RWPE1 (cell line): Measurements from ENCODE around the gene OR6C4.
"Not testable (repeated sequence)": the region's sequence is repeated elsewhere in the genome, so short reads cannot be mapped to it uniquely, and the experiment has no call there.

Experiments used
- CTCF ChIA-PET: fragments of 350-600 bp; sonication (Branson Sonifier 250); formaldehyde crosslinking; extraction: SDS; loops from one replicate; lab custom pipeline; 2021; lab: Yijun Ruan, JAX
- POLR2A ChIA-PET: fragments of 400-600 bp; formaldehyde crosslinking; extraction: SDS; loops from one replicate; lab custom pipeline; 2020; ENCODE audit warnings: antibody characterized with exemption; ENCODE audit not compliant: low non-redundant PET; lab: Yijun Ruan, JAX
- DNase-seq: peaks from one replicate; pipeline ENCODE4 v3.0.0; 2012; ENCODE audit warnings: low spot score
- H3K27ac ChIP-seq: fragments of 450-650 bp; 2 replicates; pipeline ENCODE4 v1.5.1; 2017
- TF ChIP-seq, protein P1 (sequence below): fragments of 450-650 bp; conservative IDR thresholded peaks from 2 replicates; pipeline ENCODE4 v1.5.1; 2017; ENCODE audit warnings: low read depth, mild to moderate bottlenecking

The OR6C4 gene

DNA sequence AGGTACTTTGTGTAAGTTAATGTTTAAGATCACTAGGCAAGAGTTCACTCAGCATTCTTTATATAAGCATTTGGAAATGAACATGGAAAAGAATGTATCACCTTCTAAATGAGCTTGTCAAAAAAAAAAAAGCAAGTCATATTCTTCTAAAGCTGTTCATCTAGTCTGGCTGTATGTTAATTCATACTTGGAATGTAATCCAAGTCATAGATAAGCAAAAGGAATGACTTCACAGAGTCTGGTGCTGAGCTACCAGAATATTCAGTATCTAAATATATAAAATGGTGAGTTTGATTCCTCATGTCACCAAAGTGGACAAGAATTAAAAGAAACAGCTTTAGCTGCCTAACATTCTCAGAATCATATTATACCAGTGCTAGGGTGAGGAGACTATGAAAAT, 4.9 kb downstream of the OR6C4 start:
- ChIA-PET POLR2A (no interaction called here), CTCF (interaction anchor here (0.5 kb wide), 1 partner anchor 90 kb away, joined by 3 read pairs; no protein-coding TSS in a partner anchor)
- TF ChIP-seq, protein P1, sequence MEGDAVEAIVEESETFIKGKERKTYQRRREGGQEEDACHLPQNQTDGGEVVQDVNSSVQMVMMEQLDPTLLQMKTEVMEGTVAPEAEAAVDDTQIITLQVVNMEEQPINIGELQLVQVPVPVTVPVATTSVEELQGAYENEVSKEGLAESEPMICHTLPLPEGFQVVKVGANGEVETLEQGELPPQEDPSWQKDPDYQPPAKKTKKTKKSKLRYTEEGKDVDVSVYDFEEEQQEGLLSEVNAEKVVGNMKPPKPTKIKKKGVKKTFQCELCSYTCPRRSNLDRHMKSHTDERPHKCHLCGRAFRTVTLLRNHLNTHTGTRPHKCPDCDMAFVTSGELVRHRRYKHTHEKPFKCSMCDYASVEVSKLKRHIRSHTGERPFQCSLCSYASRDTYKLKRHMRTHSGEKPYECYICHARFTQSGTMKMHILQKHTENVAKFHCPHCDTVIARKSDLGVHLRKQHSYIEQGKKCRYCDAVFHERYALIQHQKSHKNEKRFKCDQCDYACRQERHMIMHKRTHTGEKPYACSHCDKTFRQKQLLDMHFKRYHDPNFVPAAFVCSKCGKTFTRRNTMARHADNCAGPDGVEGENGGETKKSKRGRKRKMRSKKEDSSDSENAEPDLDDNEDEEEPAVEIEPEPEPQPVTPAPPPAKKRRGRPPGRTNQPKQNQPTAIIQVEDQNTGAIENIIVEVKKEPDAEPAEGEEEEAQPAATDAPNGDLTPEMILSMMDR, result no peak
- DNase-seq, result no peak
- H3K27ac ChIP-seq, result no peak overlapping the region

DNA sequence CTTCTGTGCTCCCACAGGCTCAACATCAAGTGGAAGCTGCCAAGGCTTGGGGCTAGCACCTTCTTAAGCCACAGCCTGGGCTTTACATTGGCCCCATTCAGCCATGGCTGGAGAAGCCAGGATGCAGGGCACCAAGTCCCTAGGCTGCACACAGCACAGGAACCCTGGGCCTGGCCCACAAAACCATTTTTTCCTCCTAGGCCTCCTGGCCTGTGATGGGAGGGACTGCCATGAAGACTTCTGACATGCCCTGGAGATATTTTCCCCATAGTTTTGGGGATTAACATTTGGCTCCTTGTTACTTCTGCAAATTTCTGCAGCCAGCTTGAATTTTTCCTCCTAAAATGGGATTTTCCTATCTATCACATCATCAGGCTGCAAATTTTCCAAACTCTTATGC, 20.7 kb downstream of the OR6C4 start:
- DNase-seq, POLR2A ChIA-PET, CTCF ChIA-PET, H3K27ac ChIP-seq: not testable (repeated sequence)

DNA sequence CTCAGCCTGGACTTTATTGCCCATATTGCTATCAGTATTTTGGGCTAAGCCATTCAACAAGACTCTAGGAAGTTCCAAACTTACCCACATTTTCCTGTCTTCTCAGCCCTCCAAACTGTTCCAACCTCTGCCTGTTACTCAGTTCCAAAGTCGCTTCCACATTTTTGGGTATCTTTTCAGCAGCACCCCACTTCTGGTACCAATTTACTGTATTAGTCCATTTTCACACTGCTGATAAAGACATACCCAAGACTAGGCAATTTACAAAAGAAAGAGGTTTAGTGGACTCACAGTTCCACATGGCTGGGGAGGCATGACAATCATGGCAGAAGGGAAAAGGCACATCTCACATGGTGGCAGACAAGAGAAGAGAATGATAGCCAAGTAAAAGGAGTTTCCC, 21.3 kb downstream of the OR6C4 start:
- DNase-seq, CTCF ChIA-PET, H3K27ac ChIP-seq, POLR2A ChIA-PET: not testable (repeated sequence)

DNA sequence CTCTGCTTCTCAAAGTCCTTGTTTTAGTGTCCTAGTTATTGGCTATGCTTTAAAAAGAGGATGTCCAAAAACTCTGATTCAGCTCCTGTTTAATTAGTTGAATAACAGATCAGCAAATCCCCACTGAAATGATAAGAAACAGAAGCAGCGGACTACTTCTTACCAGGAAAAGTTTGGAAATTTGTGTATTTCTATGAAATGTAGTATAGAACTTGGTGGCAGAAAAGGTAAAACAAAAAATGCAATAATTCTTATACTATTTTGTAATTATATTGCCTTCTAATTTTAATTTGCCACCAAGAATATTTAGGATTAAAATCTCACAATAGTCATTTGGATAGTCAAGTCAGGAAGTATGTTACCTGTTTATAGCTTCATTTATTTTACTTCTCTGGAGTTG, 22.8 kb downstream of the OR6C4 start, which contains the start of gene OR2AP1:
Gene OR2AP1 (plus strand): TSS at position 301 of the 400 bp plus-strand sequence. CDS start 1,947 bp downstream, outside the sequence.
- CTCF ChIA-PET, result no interaction called here
- POLR2A ChIA-PET, result no interaction called here
- DNase-seq, result no peak
- TF ChIP-seq, protein P1, result no peak
- no peak within 1 kb of the TSS for H3K27ac ChIP-seq

DNA sequence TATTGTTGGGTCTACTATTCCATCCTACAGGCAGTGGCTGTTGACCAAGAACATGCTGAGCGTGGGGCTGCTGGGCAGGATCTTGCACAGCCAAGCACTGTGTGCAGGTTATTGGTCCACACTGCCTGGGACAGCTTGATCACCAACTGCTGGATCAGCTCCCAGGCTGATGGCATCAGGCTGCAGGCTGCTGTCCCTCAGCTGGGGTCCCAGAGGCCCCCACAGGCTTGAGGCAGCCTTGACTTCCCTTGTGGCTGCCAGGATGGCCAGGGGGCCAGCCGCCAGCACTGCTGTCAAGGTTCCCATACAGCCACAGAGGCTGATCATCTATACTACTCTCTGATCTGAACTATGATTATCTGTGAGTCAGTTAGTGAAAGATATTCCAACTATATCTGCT, 32.7 kb downstream of the OR6C4 start:
- TF ChIP-seq, protein P1, result no peak

DNA sequence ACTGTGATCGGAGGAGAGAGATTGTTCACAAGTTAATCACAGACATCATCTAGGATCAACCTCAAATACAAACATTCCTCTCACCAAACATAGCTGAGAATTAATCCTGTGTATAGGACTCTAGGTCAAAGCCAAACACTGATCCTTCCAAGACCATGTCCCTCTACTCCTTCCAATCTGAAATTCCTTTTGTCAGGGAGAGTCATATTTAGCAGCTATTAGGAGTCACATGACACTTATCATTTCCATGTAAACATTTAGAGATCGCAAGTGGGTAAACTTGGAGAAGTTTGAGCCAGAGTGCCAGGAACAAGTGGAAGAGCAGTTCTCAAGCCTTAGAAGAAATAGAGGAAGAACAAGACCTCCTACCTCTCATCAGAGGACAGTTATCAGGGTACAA, 36.4 kb downstream of the OR6C4 start:
- no peak overlapping the region for H3K27ac ChIP-seq
- POLR2A ChIA-PET, result no interaction called here
- TF ChIP-seq, protein P1, result no peak
- DNase-seq, result no peak
- CTCF ChIA-PET, result no interaction called here

More for the DNA sequence above, 32.7 kb downstream of the OR6C4 start:
- DNase-seq, result no peak
- H3K27ac ChIP-seq, result no peak overlapping the region
- ChIA-PET POLR2A (no interaction called here), CTCF (no interaction called here)

DNA sequence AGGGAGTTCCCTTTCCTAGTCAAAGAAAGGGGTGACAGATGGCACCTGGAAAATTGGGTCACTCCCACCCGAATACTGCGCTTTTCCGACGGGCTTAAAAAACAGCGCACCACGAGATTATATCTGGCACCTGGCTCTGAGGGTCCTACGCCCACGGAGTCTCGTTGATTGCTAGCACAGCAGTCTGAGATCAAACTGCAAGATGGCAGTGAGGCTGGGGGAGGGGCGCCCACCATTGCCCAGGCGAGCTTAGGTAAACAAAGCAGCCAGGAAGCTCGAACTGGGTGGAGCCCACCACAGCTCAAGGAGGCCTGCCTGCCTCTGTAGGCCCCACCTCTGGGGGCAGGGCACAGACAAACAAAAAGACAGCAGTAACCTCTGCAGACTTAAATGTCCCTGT, 40.8 kb downstream of the OR6C4 start:
- DNase-seq, POLR2A ChIA-PET, H3K27ac ChIP-seq: not testable (repeated sequence)
- CTCF ChIA-PET, result interaction anchor here (0.6 kb wide), 1 partner anchor 55 kb away, joined by 3 read pairs; no protein-coding TSS in a partner anchor
